ENCODE results near the gene CRTC1. TPM values are rescaled to one million over a fixed set of nuclear protein-coding genes. Genes with fewer than 3 reads are reported as not detected.

Gene CRTC1
- total RNA-seq, 4 donors from 2014 or later, result 12.3 to 15.9 (median 13.1) TPM

GRCh38 chr19:18781885-18782527 lies 98.5 kb downstream of the CRTC1 start:
- H3K27ac ChIP-seq, result no peak overlapping the region
- H3K9me3 ChIP-seq, result no peaks in the 10 kb centered on the region
- H3K4me3 ChIP-seq (replicated peaks in 1 of 3), result no peak overlapping the region
- no peak for TF ChIP-seq CTCF (IDR thresholded peaks at IDR 0.05)
- no peak for TF ChIP-seq POLR2A (IDR thresholded peaks at IDR 0.05)
- H3K36me3 ChIP-seq, result no peaks in the 10 kb centered on the region
- DNase-seq, result no peak
- H3K4me1 ChIP-seq, result peaks cover 0 to 8% of the 10 kb centered on the region in 2 donors
- 85% methylated on average over 19 to 20 of the region's 20 CpGs for WGBS, 2 donors
- intact Hi-C loops (cut with DNase I), result no loop called here
- peaks cover 1% of the 10 kb centered on the region for H3K27me3 ChIP-seq

GRCh38 chr19:18782559-18783225 lies 99.2 kb downstream of the CRTC1 start:
- DNase-seq, result no peak
- peaks cover 0 to 12% of the 10 kb centered on the region in 2 donors for H3K4me1 ChIP-seq
- WGBS, 2 donors, result 88 to 91% methylated on average over 9 to 14 of the region's 22 CpGs
- no peak overlapping the region for H3K27ac ChIP-seq
- peaks cover 5% of the 10 kb centered on the region for H3K27me3 ChIP-seq
- H3K9me3 ChIP-seq, result no peaks in the 10 kb centered on the region
- no peak overlapping the region for H3K4me3 ChIP-seq (replicated peaks in 1 of 3)
- TF ChIP-seq POLR2A (IDR thresholded peaks at IDR 0.05), result no peak
- no peak for TF ChIP-seq CTCF (IDR thresholded peaks at IDR 0.05)
- intact Hi-C loops (cut with DNase I), result no loop called here
- no peaks in the 10 kb centered on the region for H3K36me3 ChIP-seq

GRCh38 chr19:18783958-18784785 lies 100.7 kb downstream of the CRTC1 start:
- H3K27me3 ChIP-seq, result peaks cover 18% of the 10 kb centered on the region
- intact Hi-C loops (cut with DNase I), result no loop called here

GRCh38 chr19:18784786-18785120 lies 101.3 kb downstream of the CRTC1 start:
- intact Hi-C loops (cut with DNase I), result no loop called here
- no peak for DNase-seq
- Histone ChIP-seq H3K36me3 (no peaks in the 10 kb centered on the region), H3K4me3 (replicated peaks in 1 of 3) (no peak overlapping the region), H3K4me1 (peaks cover 4 to 31% of the 10 kb centered on the region in 2 donors), H3K9me3 (no peaks in the 10 kb centered on the region), H3K27ac (no peak overlapping the region), H3K27me3 (peaks cover 24% of the 10 kb centered on the region)
- 80 to 89% methylated on average over 9 to 16 of the region's 16 CpGs for WGBS, 2 donors
- no peak for TF ChIP-seq CTCF (IDR thresholded peaks at IDR 0.05)

More at GRCh38 chr19:18783958-18784785, 100.7 kb downstream of the CRTC1 start:
- H3K27ac ChIP-seq, result no peak overlapping the region
- H3K36me3 ChIP-seq, result no peaks in the 10 kb centered on the region
- H3K4me1 ChIP-seq, result peaks cover 0 to 25% of the 10 kb centered on the region in 2 donors
- 81 to 82% methylated on average over 14 to 18 of the region's 19 CpGs for WGBS, 2 donors
- no peak for DNase-seq
- no peaks in the 10 kb centered on the region for H3K9me3 ChIP-seq
- TF ChIP-seq CTCF (IDR thresholded peaks at IDR 0.05), result no peak
- no peak for TF ChIP-seq POLR2A (IDR thresholded peaks at IDR 0.05)
- H3K4me3 ChIP-seq (replicated peaks in 1 of 3), result no peak overlapping the region
